Mesothelial cell of epicardium (in vitro differentiated cells): ENCODE data around the gene DDIAS. TPM values are rescaled to one million over a fixed set of nuclear protein-coding genes. Genes with fewer than 3 reads are reported as not detected.

Experiments
- DNase-seq, 2 experiments: peaks; one replicate each; pipeline ENCODE4 v3.0.0; 2021; ENCODE audit warnings: low spot score in 2 of 2; ENCODE audit not compliant: unreplicated experiment in 2 of 2
- H3K27ac Mint-ChIP-seq: 2 replicates; pipeline ENCODE4 v1.8.0; 2021; ENCODE audit warnings: mixed read lengths
- H3K27me3 Mint-ChIP-seq: 2 replicates; pipeline ENCODE4 v1.8.0; 2021; ENCODE audit warnings: low read depth, mixed read lengths
- H3K36me3 Mint-ChIP-seq: 2 replicates; pipeline ENCODE4 v1.8.0; 2021; ENCODE audit warnings: mixed read lengths
- H3K4me1 Mint-ChIP-seq: 2 replicates; pipeline ENCODE4 v1.8.0; 2021; ENCODE audit warnings: mixed read lengths
- H3K4me3 Mint-ChIP-seq: 2 replicates; pipeline ENCODE4 v1.8.0; 2021; ENCODE audit warnings: mild to moderate bottlenecking, moderate library complexity, mixed read lengths
- H3K9me3 Mint-ChIP-seq: 2 replicates; pipeline ENCODE4 v1.8.0; 2021; ENCODE audit warnings: mixed read lengths
- CTCF ChIP-seq: fragments of 200-600 bp; sonication (generic); IDR thresholded peaks from one replicate; pipeline ENCODE4 v1.5.0; 2021; ENCODE audit warnings: antibody characterized with exemption; ENCODE audit not compliant: unreplicated experiment
- total RNA-seq: library from RNA; stranded (reverse); gene quantifications from 3 replicates; pipeline ENCODE4 v1.2.1, GENCODE V29; 2021

DDIAS gene
- total RNA-seq, 1 donor from 2014 or later, result 5.6 TPM

- H3K27ac Mint-ChIP-seq, result no peak overlapping the region
- H3K36me3 Mint-ChIP-seq, result no peaks in the 10 kb centered on the region
- H3K4me3 Mint-ChIP-seq, result no peak overlapping the region
- TF ChIP-seq CTCF, result no peak
- H3K9me3 Mint-ChIP-seq, result no peaks in the 10 kb centered on the region
- H3K27me3 Mint-ChIP-seq, result no peaks in the 10 kb centered on the region
- no peak for DNase-seq
- peaks cover 17% of the 10 kb centered on the region for H3K4me1 Mint-ChIP-seq
Measured at GRCh38 chr11:82929121-82929520, 27.6 kb downstream of the DDIAS start.

DNA sequence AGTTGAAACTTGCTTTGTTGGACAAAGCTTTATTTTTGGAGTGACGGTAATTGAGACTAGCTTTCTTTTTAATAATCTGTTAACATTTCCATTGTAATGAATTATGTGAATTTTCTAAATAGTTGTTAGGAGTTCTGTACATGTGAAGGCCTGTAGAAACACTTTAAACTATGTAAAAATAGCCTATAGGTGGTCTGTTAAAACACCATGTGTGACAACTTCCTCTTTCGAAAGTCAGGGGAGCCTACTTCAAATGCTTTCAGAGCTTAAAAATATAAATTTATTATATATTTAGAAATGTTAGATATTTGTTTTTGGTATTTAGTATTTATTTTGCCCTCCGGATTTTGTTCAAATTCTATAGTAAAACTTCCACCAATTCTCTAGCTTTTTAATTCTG, 28.7 kb downstream of the DDIAS start:
- DNase-seq, result no peak
- no peaks in the 10 kb centered on the region for H3K9me3 Mint-ChIP-seq
- no peaks in the 10 kb centered on the region for H3K27me3 Mint-ChIP-seq
- no peak overlapping the region for H3K4me3 Mint-ChIP-seq
- H3K36me3 Mint-ChIP-seq, result no peaks in the 10 kb centered on the region
- TF ChIP-seq CTCF, result no peak
- H3K27ac Mint-ChIP-seq, result peak overlapping the region; percentile 57
- H3K4me1 Mint-ChIP-seq, result peaks cover 19% of the 10 kb centered on the region

DNA sequence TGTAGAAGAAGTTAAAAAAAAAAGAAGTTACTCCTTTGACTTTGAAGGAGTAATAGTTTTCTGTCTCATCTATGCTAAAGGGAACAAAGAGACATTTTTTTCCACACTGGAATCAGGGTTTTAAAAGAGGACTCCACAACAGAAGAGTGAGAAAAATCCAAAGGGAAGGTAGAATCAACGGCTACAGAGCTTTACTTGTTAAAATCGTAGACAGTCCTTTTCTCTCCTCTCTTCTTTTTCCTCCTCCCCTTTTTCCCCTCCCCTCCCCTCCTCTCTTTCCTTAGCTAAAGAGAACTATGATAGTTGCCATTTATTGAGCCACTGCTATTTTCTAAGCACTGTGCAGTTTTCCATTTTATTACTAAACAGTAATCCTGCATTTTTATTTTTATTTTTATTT, 29.2 kb downstream of the DDIAS start:
- Mint-ChIP-seq H3K4me1 (peaks cover 19% of the 10 kb centered on the region), H3K27me3 (no peaks in the 10 kb centered on the region), H3K27ac (no peak overlapping the region), H3K4me3 (no peak overlapping the region), H3K36me3 (no peaks in the 10 kb centered on the region), H3K9me3 (no peaks in the 10 kb centered on the region)
- DNase-seq, result no peak
- no peak for TF ChIP-seq CTCF

DNA sequence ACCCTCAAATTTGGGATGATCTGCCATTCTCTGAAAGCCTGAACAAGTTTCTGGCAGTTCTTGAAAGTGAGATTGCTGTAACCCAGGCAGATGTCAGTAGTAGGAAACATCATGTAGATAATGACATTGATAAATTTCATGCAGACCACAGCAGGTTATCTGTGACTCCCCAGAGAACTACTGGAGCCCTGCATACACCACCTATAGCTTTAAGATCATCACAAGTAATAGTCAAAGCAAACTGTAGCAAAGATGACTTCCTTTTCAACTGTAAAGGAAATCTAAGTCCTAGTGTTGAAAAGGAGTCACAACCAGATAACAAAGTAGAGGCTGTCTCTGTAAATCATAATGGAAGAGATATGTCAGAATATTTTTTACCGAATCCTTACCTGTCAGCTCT, 31.0 kb downstream of the DDIAS start:
- no peaks in the 10 kb centered on the region for H3K36me3 Mint-ChIP-seq
- no peak for DNase-seq
- no peak for TF ChIP-seq CTCF
- H3K27ac Mint-ChIP-seq, result no peak overlapping the region
- H3K9me3 Mint-ChIP-seq, result no peaks in the 10 kb centered on the region
- no peaks in the 10 kb centered on the region for H3K27me3 Mint-ChIP-seq
- H3K4me3 Mint-ChIP-seq, result no peak overlapping the region
- H3K4me1 Mint-ChIP-seq, result peaks cover 19% of the 10 kb centered on the region

- TF ChIP-seq CTCF, result no peak
- Mint-ChIP-seq H3K4me3 (no peak overlapping the region), H3K27ac (peak overlapping the region; percentile 30), H3K9me3 (peaks cover 10% of the 10 kb centered on the region), H3K27me3 (no peaks in the 10 kb centered on the region), H3K4me1 (peaks cover 12% of the 10 kb centered on the region), H3K36me3 (no peaks in the 10 kb centered on the region)
- DNase-seq, result no peak
Measured at GRCh38 chr11:82936261-82936660, 34.7 kb downstream of the DDIAS start.

DNA sequence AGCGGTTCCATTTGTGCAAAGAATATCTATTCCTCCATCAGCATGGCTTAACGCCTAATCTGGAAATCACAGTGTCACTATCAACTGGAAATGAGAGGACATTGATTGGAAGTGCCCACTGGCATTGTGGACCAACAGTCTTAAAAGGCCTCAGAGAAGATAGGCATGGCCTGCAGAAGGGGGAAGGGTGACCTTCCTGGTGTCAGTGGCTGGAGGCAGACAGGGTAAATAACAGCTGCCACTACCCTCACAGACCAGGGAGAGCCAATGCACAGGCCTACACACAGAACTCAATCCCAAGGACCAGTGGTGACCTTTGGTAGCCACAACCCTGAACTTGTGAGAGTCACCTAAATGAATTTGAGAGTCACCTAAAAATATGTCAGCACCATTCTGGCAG, 36.0 kb downstream of the DDIAS start:
- H3K27ac Mint-ChIP-seq, result no peak overlapping the region

More for the DNA sequence above, 36.0 kb downstream of the DDIAS start:
- H3K4me3 Mint-ChIP-seq, result no peak overlapping the region
- no peak for TF ChIP-seq CTCF
- H3K4me1 Mint-ChIP-seq, result peaks cover 12% of the 10 kb centered on the region
- H3K27me3 Mint-ChIP-seq, result no peaks in the 10 kb centered on the region
- DNase-seq, result no peak
- no peaks in the 10 kb centered on the region for H3K36me3 Mint-ChIP-seq
- peaks cover 21% of the 10 kb centered on the region for H3K9me3 Mint-ChIP-seq
